ENCODE measurements around the gene CCL13. TPM values are rescaled to one million over a fixed set of nuclear protein-coding genes. Genes with fewer than 3 reads are reported as not detected.

Gene CCL13
- total RNA-seq, 3 donors from 2014 or later: 1.9 to 6.5 (median 2.2) TPM

GRCh38 chr17:34378664-34379101 is 22.4 kb downstream of the CCL13 start:
- peak in 1 of 3 donors; percentile 25 for DNase-seq
- Histone ChIP-seq H3K4me3 (no peak overlapping the region), H3K4me1 (ENCODE audit: low read depth) (no peaks in the 10 kb centered on the region), H3K36me3 (ENCODE audit: low read depth) (no peaks in the 10 kb centered on the region), H3K9me3 (no peaks in the 10 kb centered on the region)
- intact Hi-C loops (cut with DNase I, micrococcal nuclease): no loop called here
- peak; percentile 11 for TF ChIP-seq CTCF (IDR thresholded peaks at IDR 0.05)
- peak; percentile 48 for ATAC-seq

GRCh38 chr17:34379868-34380267 is 23.6 kb downstream of the CCL13 start:
- DNase-seq (no peak), ATAC-seq (no peak)
- intact Hi-C loops (cut with DNase I, micrococcal nuclease): no loop called here
- Histone ChIP-seq H3K36me3 (ENCODE audit: low read depth) (no peaks in the 10 kb centered on the region), H3K4me1 (ENCODE audit: low read depth) (no peaks in the 10 kb centered on the region), H3K4me3 (no peak overlapping the region), H3K9me3 (no peaks in the 10 kb centered on the region)
- no peak for TF ChIP-seq CTCF (IDR thresholded peaks at IDR 0.05)

GRCh38 chr17:34382621-34383124 is 26.4 kb downstream of the CCL13 start:
- Histone ChIP-seq H3K4me1 (ENCODE audit: low read depth) (no peaks in the 10 kb centered on the region), H3K4me3 (no peak overlapping the region), H3K36me3 (ENCODE audit: low read depth) (no peaks in the 10 kb centered on the region), H3K9me3 (no peaks in the 10 kb centered on the region)
- DNase-seq (no peak), ATAC-seq (no peak)
- intact Hi-C loops (cut with DNase I, micrococcal nuclease): no loop called here
- TF ChIP-seq CTCF (IDR thresholded peaks at IDR 0.05): no peak

GRCh38 chr17:34383216-34383615 is 26.9 kb downstream of the CCL13 start:
- intact Hi-C loops (cut with DNase I, micrococcal nuclease): no loop called here
- Histone ChIP-seq H3K4me1 (ENCODE audit: low read depth) (no peaks in the 10 kb centered on the region), H3K4me3 (no peak overlapping the region), H3K9me3 (no peaks in the 10 kb centered on the region), H3K36me3 (ENCODE audit: low read depth) (no peaks in the 10 kb centered on the region)
- DNase-seq (no peak), ATAC-seq (no peak)
- no peak for TF ChIP-seq CTCF (IDR thresholded peaks at IDR 0.05)

- no peak for DNase-seq
- Histone ChIP-seq H3K36me3 (ENCODE audit: low read depth) (no peaks in the 10 kb centered on the region), H3K9me3 (no peaks in the 10 kb centered on the region), H3K4me1 (ENCODE audit: low read depth) (no peaks in the 10 kb centered on the region), H3K4me3 (no peak overlapping the region)
- ATAC-seq: no peak
- no peak for TF ChIP-seq CTCF (IDR thresholded peaks at IDR 0.05)
- intact Hi-C loops (cut with DNase I, micrococcal nuclease): no loop called here
Measured at GRCh38 chr17:34384271-34384670, 28.0 kb downstream of the CCL13 start.

Measured in mucosa of descending colon (tissue), 3 donors.